Posterior vena cava (tissue), 2 donors: Measurements from ENCODE around the gene MBD3L5. TPM values are rescaled to one million over a fixed set of nuclear protein-coding genes. Genes with fewer than 3 reads are reported as not detected.

Experiments
- DNase-seq: peaks from one replicate; pipeline ENCODE4 v3.0.0-alpha.2; 2020; ENCODE audit warnings: low spot score
- intact Hi-C, 2 donors: fragments of 100-400 bp; cut with DNase I; formaldehyde crosslinking; loops; one replicate each; pipeline versions ENCODE4 v1.14.1 to v1.14.2; 2022 to 2023
- total RNA-seq, 2 donors: library from RNA; stranded (reverse); fragmentation: NEBNext Ultra II Directional; extraction: Animal tissue kit (Norgen Biotek cat#: 25700); gene quantifications; one replicate each; pipeline ENCODE4 v1.2.1, GENCODE V29; 2021
- donor health status: DM: yes; HTN: yes; CAD: no.
- donor health status: DM: yes; HTN: yes; CAD: no.

MBD3L5 gene
- total RNA-seq, 2 donors from 2014 or later = not detected

DNA sequence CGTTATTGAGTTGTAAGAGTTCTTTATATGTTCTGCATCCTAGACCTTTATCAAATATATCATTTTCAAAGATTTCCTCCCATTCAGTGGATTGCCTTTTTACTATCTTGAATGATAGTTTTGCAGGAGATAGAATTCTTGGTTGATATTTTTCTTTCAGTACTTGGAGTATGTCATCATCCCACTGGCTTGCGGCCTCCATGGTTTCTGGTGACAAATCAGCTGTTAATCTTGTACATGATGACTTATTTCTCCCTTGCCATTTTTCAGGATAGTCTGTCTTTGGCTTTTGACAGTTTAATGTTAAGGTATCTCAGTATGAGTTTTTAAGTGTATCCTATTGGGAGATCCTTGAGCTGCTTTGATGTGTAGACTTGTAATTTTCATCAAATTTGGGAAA, 47.6 kb downstream of the MBD3L5 start:
- intact Hi-C loops = no loop called here
- no peak for DNase-seq

Other genes with a start within 250 kb of the MBD3L5 start
- under 1 TPM; 0.48 to 0.93 TPM for gene ADGRE1, start 143.0 kb upstream of the MBD3L5 start, total RNA-seq
- gene MBD3L2B, start 9.1 kb upstream of the MBD3L5 start, total RNA-seq = not detected
- gene MBD3L4, start 9.6 kb downstream of the MBD3L5 start, total RNA-seq = not detected
- not detected for gene MBD3L2, start 18.7 kb downstream of the MBD3L5 start, total RNA-seq
- gene MBD3L3, start 28.1 kb downstream of the MBD3L5 start, total RNA-seq = not detected
- gene ZNF557, start 39.1 kb downstream of the MBD3L5 start, total RNA-seq = 1 to 10 TPM; 8.2 TPM